K562 (cell line): Measurements from ENCODE around the gene DENND1A. TPM values are rescaled to one million over a fixed set of nuclear protein-coding genes. Genes with fewer than 3 reads are reported as not detected.
A peak's percentile ranks its signal among the peaks of the same experiment; 100 is the strongest.

Source experiments
- ATAC-seq: fragments of 200-7000 bp; cut with Tn5 transposase; 3 replicates; pipeline ENCODE4 v1.9.1; 2020; ENCODE audit warnings: moderate library complexity
- BruUV-seq: library from RNA; stranded (reverse); fragments of 400-500 nt; replicated peaks from 2 replicates; lab custom pipeline; 2021; lab: Mats Ljungman, UMichigan
- CTCF ChIA-PET: fragments of 300-600 bp; formaldehyde crosslinking; extraction: SDS; loops from one replicate; lab custom pipeline; 2021; ENCODE audit warnings: low intra/inter-chr PET ratio; lab: Yijun Ruan, JAX
- POLR2A ChIA-PET: fragments of 300-600, 350-650 bp; sonication (Branson Sonifier 250); formaldehyde crosslinking; extraction: SDS; loops from one replicate; lab custom pipeline; 2021; ENCODE audit warnings: antibody characterized with exemption, inconsistent platforms; lab: Yijun Ruan, JAX
- DNase-seq, 4 experiments: peaks; one replicate each; pipeline versions ENCODE4 v3.0.0 to v3.0.0-alpha.2; 2011 to 2018; ENCODE audit warnings: low spot score in 3 of 4, mixed read lengths in 3 of 4; ENCODE audit errors: extremely low read depth in 1 of 4
- FAIRE-seq: peaks from 2 replicates; lab custom pipeline; 2011; peaks lifted over from hg19 to GRCh38; lab: Jason Lieb, UNC
- H2AFZ ChIP-seq: 2 replicates; pipeline ENCODE4 v1.6.0; 2011; ENCODE audit warnings: low read depth, low read length, control low read depth, inconsistent platforms
- H3K27ac ChIP-seq: fragments of 200-600 bp; 3 replicates; pipeline ENCODE4 v1.8.0; 2011; ENCODE audit warnings: low read depth, mild to moderate bottlenecking, control low read depth, inconsistent platforms, low read length, moderate library complexity, mixed read lengths; ENCODE audit errors: extremely low read depth
- H3K27me3 ChIP-seq, 2 experiments: fragments of 300-600 bp in 1 of 2; 2 replicates in 1 of 2; 3 replicates in 1 of 2; pipeline versions ENCODE4 v1.6.0 to v1.8.0; 2011; ENCODE audit warnings: inconsistent platforms in 2 of 2, low read length in 2 of 2, mild to moderate bottlenecking in 1 of 2, mixed read lengths in 1 of 2, moderate library complexity in 1 of 2; ENCODE audit not compliant: control insufficient read depth in 2 of 2, insufficient read depth in 2 of 2
- H3K36me3 ChIP-seq: fragments of 300-600 bp; 3 replicates; pipeline ENCODE4 v1.8.0; 2011; ENCODE audit warnings: mild to moderate bottlenecking, low read length, inconsistent platforms; ENCODE audit not compliant: control insufficient read depth, insufficient read depth
- H3K4me1 ChIP-seq, 2 experiments: fragments of 200-600 bp in 1 of 2; replicated peaks in 1 of 2; 2 replicates in 1 of 2; 3 replicates in 1 of 2; pipeline versions ENCODE4 v1.5.1 to v1.8.0; 2011; ENCODE audit warnings: inconsistent platforms in 2 of 2, low read length in 2 of 2, mild to moderate bottlenecking in 1 of 2, mixed read lengths in 1 of 2, moderate library complexity in 1 of 2; ENCODE audit not compliant: control insufficient read depth in 2 of 2, insufficient read depth in 2 of 2
- H3K4me2 ChIP-seq: 2 replicates; pipeline ENCODE4 v1.6.1; 2011; ENCODE audit warnings: low read length, control low read depth, inconsistent platforms, mixed read lengths; ENCODE audit not compliant: insufficient read depth
- H3K4me3 ChIP-seq: fragments of 200-600 bp; sonication (generic), shearing (Covaris generic); 2 replicates; pipeline ENCODE4 v1.5.1; 2016; ENCODE audit warnings: control low read depth, inconsistent platforms
- H3K79me2 ChIP-seq: fragments of 200-600 bp; 3 replicates; pipeline ENCODE4 v1.8.0; 2011; ENCODE audit warnings: low read length, inconsistent platforms; ENCODE audit not compliant: control insufficient read depth, insufficient read depth
- H3K9ac ChIP-seq, 2 experiments: 2 replicates each; pipeline versions ENCODE4 v1.6.0 to v1.6.1; 2011; ENCODE audit warnings: low read depth in 2 of 2, low read length in 2 of 2, control low read depth in 1 of 2, inconsistent platforms in 1 of 2, mild to moderate bottlenecking in 1 of 2, mixed read lengths in 1 of 2; ENCODE audit not compliant: insufficient read depth in 1 of 2
- H3K9me1 ChIP-seq: one replicate; pipeline ENCODE4 v1.6.0; 2011; ENCODE audit warnings: inconsistent platforms, mild to moderate bottlenecking, low read length, moderate library complexity; ENCODE audit not compliant: control insufficient read depth, insufficient read depth
- H3K9me3 ChIP-seq: replicated peaks from 2 replicates; pipeline ENCODE4 v1.5.1; 2011; ENCODE audit warnings: low read depth, low read length, inconsistent platforms; ENCODE audit not compliant: control insufficient read depth, insufficient read depth
- H4K20me1 ChIP-seq: replicated peaks from 2 replicates; pipeline ENCODE4 v1.6.1; 2011; ENCODE audit warnings: low read length, inconsistent platforms, mixed read lengths; ENCODE audit not compliant: control insufficient read depth, insufficient read depth
- HMGXB4 ChIP-seq: sonication (generic); formaldehyde crosslinking; IDR thresholded peaks from 2 replicates; pipeline ENCODE4 v1.8.1; 2023; ENCODE audit warnings: mild to moderate bottlenecking, missing genetic modification reagents
- MAX ChIP-seq: sonication (generic); formaldehyde crosslinking; IDR thresholded peaks from 2 replicates; pipeline ENCODE4 v1.9.0; 2022; ENCODE audit warnings: mild to moderate bottlenecking, missing genetic modification reagents
- WGBS: fragments of 100-300 bp; shearing (Covaris generic); methylation state at CpG from one replicate; pipeline ENCODE4 v1.1.6; 2016; ENCODE audit warnings: low coverage, mixed read lengths; ENCODE audit not compliant: insufficient coverage; ENCODE audit errors: missing lambda C conversion rate; 5-methylcytosine and 5-hydroxymethylcytosine counted together
- in situ Hi-C: fragments of 300-500 bp; cut with MboI; formaldehyde crosslinking; loops from 4 replicates; pipeline ENCODE4 v1.15.0; 2018; ENCODE audit warnings: inconsistent platforms, mixed read lengths
- intact Hi-C: fragments of 100-400 bp; cut with micrococcal nuclease; formaldehyde crosslinking; loops from 2 replicates; pipeline ENCODE4 v1.14.2; 2022
- polyA plus RNA-seq, 8 experiments: library from polyadenylated mRNA; depleted of rRNA in 4 of 8; stranded (reverse) in 5 of 8; unstranded in 3 of 8; fragments of >200 nt; fragmentation: Nextera tagmentation in 2 of 8; fragmentation: Illumina TruSeq in 1 of 8; extraction: Ambion mirVana in 2 of 8; extraction: Trizol in 1 of 8; gene quantifications; 2 replicates each; pipeline versions ENCODE4 v1.2.1 to v1.2.3, GENCODE V29; 2011 to 2014; ENCODE audit warnings: inconsistent platforms in 1 of 8, missing spikeins in 1 of 8
- total RNA-seq, 7 experiments: library from RNA; depleted of rRNA in 6 of 7; stranded (reverse); fragments of >200 nt in 6 of 7; fragmentation: Illumina TruSeq in 2 of 7; extraction: Trizol in 2 of 7; gene quantifications; 2 replicates each; pipeline versions ENCODE4 v1.2.1 to v1.2.3, GENCODE V29; 2011 to 2021; ENCODE audit warnings: low replicate concordance in 1 of 7

The DENND1A gene
- total and polyA plus RNA-seq, 9 of the 15 experiments (the other 6 are each of a cell fraction or from before 2014, with no cell fraction given): 7.6 to 29.5 (median 15.7) TPM

DNA sequence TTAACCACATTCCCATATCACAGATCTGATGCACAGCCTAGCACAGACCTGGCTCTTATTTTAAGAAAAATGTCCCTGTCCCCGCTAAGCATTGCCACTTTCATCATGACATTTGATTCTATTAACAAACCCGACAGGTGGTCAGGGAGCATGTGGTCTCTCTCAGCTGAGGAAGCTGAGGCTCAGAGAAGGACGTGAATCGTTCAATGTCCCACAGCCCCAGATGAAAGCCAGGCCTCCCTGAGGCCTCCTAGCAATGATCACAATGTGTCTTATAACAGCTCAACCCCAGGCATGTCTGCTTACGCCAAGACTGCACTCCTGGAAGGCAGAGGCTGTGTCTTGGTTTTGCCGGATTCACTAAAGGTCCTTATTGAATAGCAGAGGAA is 584.4 kb downstream of the DENND1A start:
- no peaks in the 10 kb centered on the region for H3K79me2 ChIP-seq
- peak overlapping the region; percentile 83 for H2AFZ ChIP-seq
- no peaks in the 10 kb centered on the region for H3K9me1 ChIP-seq
- ChIA-PET POLR2A (interaction anchor here (0.8 to 1.4 kb wide), 3 partner anchors 10 to 229 kb away, joined by 3 to 4 read pairs (median 3); no protein-coding TSS in a partner anchor), CTCF (interaction anchor here (0.6 to 0.7 kb wide), 2 partner anchors 243 to 263 kb away, joined by 3 read pairs; no protein-coding TSS in a partner anchor)
- no TSS peak for BruUV-seq
- peak overlapping the region in 1 of 2 experiments; percentile 18; a peak in 1 of 4 replicates for H3K9ac ChIP-seq
- intact Hi-C loops: no loop called here
- peak overlapping the region; percentile 61; the same call in 2 of the 3 replicates for H3K27ac ChIP-seq
- ATAC-seq (no peak), DNase-seq (no peak)
- WGBS: 55% methylated on average over 5 of the region's 6 CpGs
- H3K27me3 ChIP-seq: no peaks in the 10 kb centered on the region
- H4K20me1 ChIP-seq: peaks cover 6% of the 10 kb centered on the region; the same call in 1 of the 2 replicates
- no peak overlapping the region for H3K4me3 ChIP-seq
- H3K4me2 ChIP-seq: no peak overlapping the region
- no peaks in the 10 kb centered on the region for H3K36me3 ChIP-seq
- no peaks in the 10 kb centered on the region for H3K9me3 ChIP-seq
- peaks cover 24 to 37% of the 10 kb centered on the region in 2 experiments; a peak in 4 of 5 replicates for H3K4me1 ChIP-seq
- TF ChIP-seq HMGXB4 (CRISPR knock-in tag) (no peak), MAX (CRISPR knock-in tag) (peak; percentile 9; the same call in 1 of the 2 replicates)
- TF ChIP-seq, all 486 proteins: peak for 1
- in situ Hi-C loops: loop anchor here (10.0 kb wide), 1 partner anchor 521 kb away; the partner anchor contains the start of gene PDCL
- no peak for FAIRE-seq
